ENCODE data around the gene PDE4D.

The PDE4D gene

DNA sequence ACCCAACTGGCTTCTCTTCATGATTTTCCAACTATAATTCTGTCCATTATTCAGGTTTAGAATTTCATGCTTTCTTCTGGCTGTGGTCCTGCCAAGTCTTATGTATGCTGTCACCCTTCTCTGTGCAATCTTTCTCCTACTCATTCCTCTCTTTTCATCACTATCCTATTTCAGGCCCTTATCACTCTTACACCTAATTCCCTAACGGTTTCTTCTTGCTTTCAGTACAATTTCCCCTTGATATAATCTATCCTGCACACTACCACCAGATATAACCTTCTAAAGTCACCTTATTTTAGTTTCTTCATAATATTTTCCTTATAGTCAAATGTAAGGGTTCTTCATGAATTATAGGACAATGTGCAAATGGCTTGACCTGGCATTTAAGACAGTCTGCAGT is 874.4 kb downstream of the PDE4D start:
- H3K27ac ChIP-seq, result no peak overlapping the region

DNA sequence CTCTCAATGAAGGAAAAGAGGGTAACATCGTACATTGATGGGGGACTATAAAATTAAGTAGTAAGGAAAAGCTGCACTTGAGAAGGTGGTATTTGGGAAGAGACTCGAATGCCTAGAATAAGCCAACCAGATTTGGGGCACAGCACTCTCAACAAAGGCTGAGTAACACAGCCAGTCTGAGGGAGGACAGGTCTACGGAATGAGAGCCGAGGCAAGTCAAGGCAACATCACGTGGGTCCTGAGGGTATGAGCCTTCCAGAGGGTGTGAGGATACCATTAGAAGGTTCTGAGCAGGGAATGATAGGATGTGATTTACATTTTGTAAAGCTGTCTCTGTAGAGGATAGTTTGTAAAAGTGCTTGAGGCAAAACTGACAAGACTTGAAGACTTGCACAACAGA is 876.6 kb downstream of the PDE4D start:
- no peak for TF ChIP-seq ZFX (IDR thresholded peaks at IDR 0.05; ENCODE audit: borderline replicate concordance)
- TF ChIP-seq, protein P1, sequence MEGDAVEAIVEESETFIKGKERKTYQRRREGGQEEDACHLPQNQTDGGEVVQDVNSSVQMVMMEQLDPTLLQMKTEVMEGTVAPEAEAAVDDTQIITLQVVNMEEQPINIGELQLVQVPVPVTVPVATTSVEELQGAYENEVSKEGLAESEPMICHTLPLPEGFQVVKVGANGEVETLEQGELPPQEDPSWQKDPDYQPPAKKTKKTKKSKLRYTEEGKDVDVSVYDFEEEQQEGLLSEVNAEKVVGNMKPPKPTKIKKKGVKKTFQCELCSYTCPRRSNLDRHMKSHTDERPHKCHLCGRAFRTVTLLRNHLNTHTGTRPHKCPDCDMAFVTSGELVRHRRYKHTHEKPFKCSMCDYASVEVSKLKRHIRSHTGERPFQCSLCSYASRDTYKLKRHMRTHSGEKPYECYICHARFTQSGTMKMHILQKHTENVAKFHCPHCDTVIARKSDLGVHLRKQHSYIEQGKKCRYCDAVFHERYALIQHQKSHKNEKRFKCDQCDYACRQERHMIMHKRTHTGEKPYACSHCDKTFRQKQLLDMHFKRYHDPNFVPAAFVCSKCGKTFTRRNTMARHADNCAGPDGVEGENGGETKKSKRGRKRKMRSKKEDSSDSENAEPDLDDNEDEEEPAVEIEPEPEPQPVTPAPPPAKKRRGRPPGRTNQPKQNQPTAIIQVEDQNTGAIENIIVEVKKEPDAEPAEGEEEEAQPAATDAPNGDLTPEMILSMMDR (IDR thresholded peaks at IDR 0.05), result no peak
- no peak overlapping the region for H3K27ac ChIP-seq

More for the DNA sequence above, 874.4 kb downstream of the PDE4D start:
- TF ChIP-seq, protein P1 (IDR thresholded peaks at IDR 0.05), result no peak
- TF ChIP-seq ZFX (IDR thresholded peaks at IDR 0.05; ENCODE audit: borderline replicate concordance), result no peak

DNA sequence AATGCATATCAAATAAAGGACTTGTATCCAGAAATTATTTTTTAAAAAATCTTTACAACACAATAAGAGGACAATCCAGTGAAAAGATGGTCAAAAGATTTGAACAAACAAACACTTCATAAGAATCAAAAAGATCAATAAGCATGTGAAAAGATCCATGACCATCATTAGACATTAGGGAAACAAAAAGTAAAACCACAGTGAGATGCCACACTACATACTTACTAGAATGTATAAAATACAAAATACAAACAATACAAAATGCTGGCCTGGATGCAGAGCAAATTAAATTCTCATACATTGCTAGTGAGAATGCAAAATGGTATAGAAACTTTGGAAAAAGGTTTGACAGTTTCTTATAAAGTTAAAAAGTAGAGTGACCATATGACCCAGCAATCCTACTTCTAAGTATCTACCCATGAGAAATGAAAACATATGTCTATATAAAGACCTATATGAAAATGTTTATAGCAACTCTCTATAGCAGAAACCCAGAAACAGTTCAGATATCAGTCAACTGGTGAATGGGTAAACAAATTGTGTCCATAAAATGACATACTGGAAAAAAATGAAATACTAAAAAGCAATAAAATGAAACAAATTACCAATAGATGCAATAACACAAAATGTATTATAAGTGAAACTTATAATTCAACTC is 884.6 kb downstream of the PDE4D start:
- no peak overlapping the region for H3K27ac ChIP-seq
- TF ChIP-seq, protein P1 (IDR thresholded peaks at IDR 0.05), result no peak
- TF ChIP-seq ZFX (IDR thresholded peaks at IDR 0.05; ENCODE audit: borderline replicate concordance), result no peak

DNA sequence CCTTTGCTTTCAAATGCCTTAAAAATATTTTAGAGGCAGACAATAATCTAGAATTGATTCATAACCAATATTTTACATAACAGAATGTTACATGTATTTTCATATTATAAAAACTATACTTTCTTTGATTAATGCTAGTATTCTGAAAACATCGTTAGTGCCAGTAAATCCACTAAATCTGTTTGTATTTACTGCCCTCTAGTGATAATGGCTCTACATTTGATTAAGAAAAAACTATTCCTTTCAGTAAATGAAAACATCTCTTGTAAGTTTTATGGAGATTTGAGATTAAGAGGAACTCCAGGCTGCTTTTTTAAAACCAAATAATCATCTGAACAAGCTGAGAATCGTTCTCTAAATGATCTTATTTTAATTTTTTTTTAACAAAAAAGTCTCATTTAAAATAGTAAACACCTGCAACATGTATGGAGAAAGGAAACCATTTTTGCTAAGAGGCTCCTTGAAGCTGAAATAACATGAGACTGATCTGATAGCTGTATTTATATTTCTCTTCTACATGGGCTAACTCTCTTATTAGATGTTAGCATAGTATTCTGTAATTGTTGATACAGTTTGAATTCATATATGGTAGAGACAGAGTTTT is 886.0 kb downstream of the PDE4D start:
- TF ChIP-seq ZFX (IDR thresholded peaks at IDR 0.05; ENCODE audit: borderline replicate concordance), result no peak
- TF ChIP-seq, protein P1 (IDR thresholded peaks at IDR 0.05), result peak; percentile 65
- H3K27ac ChIP-seq, result no peak overlapping the region

DNA sequence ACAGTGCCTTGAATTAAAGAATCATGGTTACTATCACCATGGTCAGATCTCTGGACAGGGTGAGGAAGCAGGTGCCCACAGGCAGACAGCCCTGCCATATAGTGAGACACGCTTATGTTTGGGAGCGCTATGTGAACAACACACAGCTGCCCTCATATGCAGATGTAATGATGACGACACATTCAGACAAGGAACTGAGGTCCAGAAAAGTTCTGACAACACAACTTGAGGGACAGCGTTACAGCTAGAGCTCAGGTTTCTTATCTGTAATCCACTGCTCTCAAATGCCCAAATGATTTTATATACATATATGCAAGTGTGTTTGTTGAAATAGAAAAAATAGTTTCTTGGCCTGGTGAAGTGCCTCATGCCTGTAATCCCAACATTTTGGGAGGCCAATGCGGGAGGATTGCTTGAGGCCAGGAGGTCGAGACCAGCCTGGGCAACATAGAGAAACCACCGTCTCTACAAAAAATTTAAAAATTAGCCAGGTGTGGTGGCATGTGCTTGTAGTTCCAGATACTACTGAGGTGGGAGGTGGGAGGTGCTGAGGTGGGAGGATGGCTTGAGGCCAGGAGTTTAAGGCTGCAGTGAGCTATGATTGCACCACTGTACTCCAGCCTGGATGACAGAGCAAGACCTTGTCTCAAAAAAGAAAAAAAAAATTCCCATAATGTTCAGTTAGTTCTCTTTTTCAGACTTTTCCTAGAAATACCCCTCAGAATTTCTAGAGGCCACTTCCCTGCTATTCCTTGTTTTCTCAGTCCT is 887.4 kb downstream of the PDE4D start:
- no peak overlapping the region for H3K27ac ChIP-seq
- TF ChIP-seq, protein P1 (IDR thresholded peaks at IDR 0.05), result no peak
- TF ChIP-seq ZFX (IDR thresholded peaks at IDR 0.05; ENCODE audit: borderline replicate concordance), result no peak

DNA sequence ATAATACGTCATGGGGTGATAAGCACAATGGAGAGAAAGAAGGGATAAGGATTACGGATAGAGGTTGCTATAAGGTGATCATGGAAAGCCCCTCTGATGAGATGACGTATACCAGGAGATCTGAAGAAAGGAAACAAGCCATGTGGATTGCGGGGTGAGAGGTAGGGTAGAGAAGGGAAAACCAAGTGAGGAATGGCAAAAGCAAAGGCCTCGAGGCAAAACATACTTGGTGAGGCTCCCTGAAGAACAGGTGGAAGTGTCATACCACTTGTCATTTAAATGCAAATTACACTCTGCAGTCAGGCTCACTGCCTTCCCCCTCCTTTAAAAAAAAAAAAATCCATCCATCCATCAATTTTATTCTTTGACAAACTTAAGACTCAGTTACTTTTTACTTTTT is 889.9 kb downstream of the PDE4D start:
- TF ChIP-seq ZFX (IDR thresholded peaks at IDR 0.05; ENCODE audit: borderline replicate concordance), result no peak
- TF ChIP-seq, protein P1 (IDR thresholded peaks at IDR 0.05), result no peak
- no peak overlapping the region for H3K27ac ChIP-seq

DNA sequence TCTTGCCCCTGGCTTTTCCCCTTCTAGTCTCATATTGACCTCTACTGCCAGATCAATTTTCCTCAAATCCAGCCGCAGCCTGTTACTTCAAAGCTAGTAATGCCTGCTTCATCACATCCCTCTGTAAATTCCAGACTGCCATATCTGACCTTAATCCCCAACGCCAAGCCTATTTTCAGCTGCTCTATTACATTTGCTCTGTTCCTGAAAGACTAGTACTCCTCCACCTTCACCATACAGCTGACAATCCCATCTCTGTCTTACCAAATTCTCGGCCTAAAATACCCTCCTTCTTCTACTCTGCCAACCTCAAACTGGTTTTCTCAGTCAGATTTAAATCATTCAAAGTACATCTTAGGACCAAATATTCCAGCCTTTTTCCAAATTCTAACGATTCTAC is 890.4 kb downstream of the PDE4D start:
- TF ChIP-seq, protein P1 (IDR thresholded peaks at IDR 0.05), result no peak
- TF ChIP-seq ZFX (IDR thresholded peaks at IDR 0.05; ENCODE audit: borderline replicate concordance), result no peak
- H3K27ac ChIP-seq, result no peak overlapping the region

Data from 22Rv1 (cell line).